Effector memory CD4-positive, alpha-beta T cell (primary cell): ENCODE measurements around the gene CAVIN1.
"Not testable (repeated sequence)": the region's sequence is repeated elsewhere in the genome, so short reads cannot be mapped to it uniquely, and the experiment has no call there.

ENCODE experiments used
- DNase-seq, 3 donors: peaks; one replicate each; pipeline ENCODE4 v3.0.0-alpha.2; 2020
- H3K27ac ChIP-seq: 2 replicates; pipeline ENCODE4 v1.7.0; 2013; ENCODE audit warnings: mild to moderate bottlenecking, low read length, moderate library complexity; ENCODE audit not compliant: insufficient read depth, poor library complexity, severe bottlenecking
- H3K27me3 ChIP-seq: replicated peaks from 2 replicates; pipeline ENCODE4 v1.7.0; 2013; ENCODE audit warnings: mild to moderate bottlenecking, low read length; ENCODE audit not compliant: insufficient read depth, control insufficient read depth, poor library complexity, severe bottlenecking
- H3K36me3 ChIP-seq: 2 replicates; pipeline ENCODE4 v1.7.0; 2013; ENCODE audit warnings: mild to moderate bottlenecking, low read length, moderate library complexity; ENCODE audit not compliant: control insufficient read depth, insufficient read depth
- H3K4me1 ChIP-seq: 2 replicates; pipeline ENCODE4 v1.7.0; 2013; ENCODE audit warnings: low read length, mild to moderate bottlenecking; ENCODE audit not compliant: control insufficient read depth, insufficient read depth, poor library complexity, severe bottlenecking
- H3K4me3 ChIP-seq: 2 replicates; pipeline ENCODE4 v1.7.0; 2013; ENCODE audit warnings: low read length, low read depth, mild to moderate bottlenecking; ENCODE audit not compliant: insufficient read depth, poor library complexity, severe bottlenecking
- H3K9me3 ChIP-seq: 2 replicates; pipeline ENCODE4 v1.7.0; 2013; ENCODE audit warnings: mild to moderate bottlenecking, low read length, moderate library complexity; ENCODE audit not compliant: control insufficient read depth

The CAVIN1 gene

DNA sequence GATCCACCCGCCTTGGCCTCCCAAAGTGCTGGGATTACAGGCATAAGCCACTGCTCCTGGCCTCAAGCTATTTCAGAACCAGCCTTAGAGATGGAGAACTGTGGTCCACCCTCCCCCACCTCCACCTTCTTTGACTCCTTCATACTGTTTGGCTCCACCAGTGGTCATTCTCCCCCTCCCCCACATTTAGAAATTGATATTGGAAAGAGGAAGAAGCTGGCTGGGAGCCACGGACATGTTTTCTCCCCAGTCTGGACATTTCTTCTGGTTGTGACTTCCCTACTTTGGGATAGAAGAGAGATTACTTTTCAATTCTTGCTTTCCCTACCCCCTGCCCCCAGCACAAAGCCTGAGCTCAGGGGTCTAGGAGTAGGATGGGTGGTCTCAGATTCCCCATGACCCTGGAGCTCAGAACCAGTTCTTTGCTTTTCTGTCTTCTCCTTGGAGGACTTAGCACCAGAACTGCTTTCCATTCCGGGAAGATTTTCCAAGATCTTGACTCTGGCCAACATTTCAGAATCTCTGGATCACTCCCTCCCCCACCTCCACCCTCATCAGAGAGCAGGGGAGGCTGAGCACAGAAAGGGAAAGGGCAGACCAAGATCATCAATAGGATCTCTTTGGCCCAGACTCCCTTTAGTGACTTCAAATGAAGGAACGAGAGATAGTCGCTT, 16.3 kb downstream of the CAVIN1 start:
- Histone ChIP-seq H3K27me3 (no peaks in the 10 kb centered on the region), H3K27ac (no peak overlapping the region), H3K4me3 (no peak overlapping the region), H3K9me3 (no peaks in the 10 kb centered on the region), H3K36me3 (no peaks in the 10 kb centered on the region), H3K4me1 (no peaks in the 10 kb centered on the region)
- no peak for DNase-seq

- Histone ChIP-seq H3K9me3 (no peaks in the 10 kb centered on the region), H3K4me1 (no peaks in the 10 kb centered on the region), H3K27ac (no peak overlapping the region), H3K4me3 (no peak overlapping the region), H3K36me3 (no peaks in the 10 kb centered on the region), H3K27me3 (no peaks in the 10 kb centered on the region)
- DNase-seq: peak; percentile 63 to 73 (median 66)
Measured at GRCh38 chr17:42405963-42406495, 17.0 kb downstream of the CAVIN1 start.

DNA sequence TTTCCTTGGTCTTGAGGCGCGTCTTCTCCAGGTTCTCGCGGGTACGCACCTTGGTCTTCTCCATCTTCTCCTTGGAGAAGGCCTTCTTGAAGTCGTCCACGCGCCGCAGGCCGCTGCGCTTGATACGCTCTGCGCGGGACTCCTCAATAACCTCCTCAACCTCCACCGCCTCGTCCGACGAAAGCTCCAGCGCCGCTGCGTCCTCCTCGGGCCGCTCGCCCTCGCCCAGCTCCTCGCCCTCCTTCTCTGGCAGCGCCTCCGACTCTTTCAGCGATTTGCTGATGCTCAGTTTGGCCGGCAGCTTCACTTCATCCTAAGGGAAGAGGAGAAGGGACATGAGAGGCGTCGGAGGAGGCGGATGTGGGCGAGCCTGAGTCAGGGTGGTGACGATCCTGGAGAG, 18.0 kb downstream of the CAVIN1 start:
- Histone ChIP-seq H3K36me3 (no peaks in the 10 kb centered on the region), H3K4me1 (peaks cover 5% of the 10 kb centered on the region), H3K9me3 (no peaks in the 10 kb centered on the region), H3K27me3 (no peaks in the 10 kb centered on the region), H3K4me3 (no peak overlapping the region), H3K27ac (no peak overlapping the region)
- no peak for DNase-seq

GRCh38 chr17:42404326-42405055, 18.6 kb downstream of the CAVIN1 start:
- no peaks in the 10 kb centered on the region for H3K27me3 ChIP-seq
- H3K27ac ChIP-seq: no peak overlapping the region
- DNase-seq: no peak
- no peak overlapping the region for H3K4me3 ChIP-seq
- no peaks in the 10 kb centered on the region for H3K36me3 ChIP-seq
- peaks cover 8% of the 10 kb centered on the region for H3K4me1 ChIP-seq
- H3K9me3 ChIP-seq: no peaks in the 10 kb centered on the region

GRCh38 chr17:42403150-42403549, 19.9 kb downstream of the CAVIN1 start:
- no peak for DNase-seq
- H3K27ac ChIP-seq: no peak overlapping the region
- H3K4me3 ChIP-seq: no peak overlapping the region
- H3K4me1 ChIP-seq: peaks cover 8% of the 10 kb centered on the region
- no peaks in the 10 kb centered on the region for H3K27me3 ChIP-seq
- H3K36me3 ChIP-seq: no peaks in the 10 kb centered on the region
- no peaks in the 10 kb centered on the region for H3K9me3 ChIP-seq

DNA sequence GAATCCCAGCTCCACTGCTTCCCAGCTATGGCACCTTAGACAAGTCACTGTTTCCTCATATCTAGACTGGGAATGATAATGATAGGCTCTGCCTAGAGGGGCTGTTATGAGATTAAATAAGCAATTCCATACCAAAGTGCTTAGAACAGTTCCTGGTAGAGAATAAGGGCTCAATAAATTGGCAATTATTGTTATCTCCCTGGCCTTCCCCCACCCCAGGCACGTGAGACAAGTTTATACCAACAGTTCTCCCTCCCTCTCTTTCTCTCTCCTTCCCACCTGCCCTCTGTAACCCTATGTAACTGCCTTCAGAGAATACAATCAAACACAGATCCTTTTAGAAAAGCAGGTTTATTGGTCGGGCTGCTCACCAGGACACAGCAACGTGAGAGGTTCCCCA, 20.9 kb downstream of the CAVIN1 start:
- Histone ChIP-seq H3K27ac (no peak overlapping the region), H3K27me3 (no peaks in the 10 kb centered on the region), H3K36me3 (no peaks in the 10 kb centered on the region), H3K4me3 (no peak overlapping the region), H3K4me1 (peaks cover 8% of the 10 kb centered on the region), H3K9me3 (no peaks in the 10 kb centered on the region)
- DNase-seq: no peak

GRCh38 chr17:42400844-42401375, 22.1 kb downstream of the CAVIN1 start:
- not testable (repeated sequence) for H3K4me3 ChIP-seq, H3K36me3 ChIP-seq, H3K9me3 ChIP-seq, DNase-seq, H3K27ac ChIP-seq, H3K27me3 ChIP-seq, H3K4me1 ChIP-seq

- Histone ChIP-seq H3K4me1 (peaks cover 8% of the 10 kb centered on the region), H3K4me3 (no peak overlapping the region), H3K27ac (no peak overlapping the region), H3K9me3 (no peaks in the 10 kb centered on the region), H3K27me3 (no peaks in the 10 kb centered on the region), H3K36me3 (no peaks in the 10 kb centered on the region)
- DNase-seq: no peak
Measured at GRCh38 chr17:42399948-42400843, 22.9 kb downstream of the CAVIN1 start.

DNA sequence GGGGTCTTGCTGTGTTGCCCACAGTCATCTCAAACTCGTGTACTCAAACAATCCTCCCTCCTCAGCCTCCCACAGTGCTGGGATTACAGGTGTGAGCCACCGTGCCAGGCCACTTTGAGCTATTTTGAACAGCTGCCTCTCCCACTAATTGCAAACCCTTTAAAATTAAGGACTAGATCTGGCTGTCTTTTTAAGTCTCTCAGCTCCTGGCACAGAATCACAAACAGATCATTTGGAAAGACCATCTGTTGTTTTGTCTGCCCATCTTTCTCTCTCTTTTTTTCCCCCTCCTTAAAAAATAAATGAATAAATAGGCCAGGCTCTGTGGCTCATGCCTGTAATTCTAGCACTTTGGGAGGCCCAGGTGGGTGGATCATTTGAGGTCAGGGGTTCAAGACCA, 23.9 kb downstream of the CAVIN1 start:
- H3K27ac ChIP-seq: no peak overlapping the region
- H3K4me3 ChIP-seq: no peak overlapping the region
- no peaks in the 10 kb centered on the region for H3K36me3 ChIP-seq
- H3K4me1 ChIP-seq: peaks cover 8% of the 10 kb centered on the region
- no peaks in the 10 kb centered on the region for H3K27me3 ChIP-seq
- DNase-seq: no peak
- no peaks in the 10 kb centered on the region for H3K9me3 ChIP-seq
